Psoas muscle (tissue), 8 donors: ENCODE results near the gene MRNIP. TPM values are rescaled to one million over a fixed set of nuclear protein-coding genes. Genes with fewer than 3 reads are reported as not detected.

Experiments
- ATAC-seq, 4 donors: fragments of 200-7000 bp; cut with Tn5 transposase; one replicate each; pipeline ENCODE4 v1.9.1; 2020; ENCODE audit warnings: moderate library complexity in 3 of 4, mild to moderate bottlenecking in 2 of 4
- DNase-seq, 2 donors: peaks; one replicate each; pipeline ENCODE4 v3.0.0-alpha.2; 2020
- H3K27ac ChIP-seq: fragments of 200-600 bp; one replicate; pipeline ENCODE4 v1.8.0; 2022
- H3K27me3 ChIP-seq, 3 donors: fragments of 200-600 bp in 1 of 3; one replicate each; pipeline versions ENCODE4 v1.6.1 to v1.8.0; 2013 to 2022; ENCODE audit warnings: low read length in 2 of 3, mild to moderate bottlenecking in 2 of 3, moderate library complexity in 1 of 3; ENCODE audit not compliant: insufficient read depth in 3 of 3
- H3K36me3 ChIP-seq, 2 donors: fragments of 200-600 bp in 1 of 2; one replicate each; pipeline versions ENCODE4 v1.6.1 to v1.8.0; 2013 to 2022; ENCODE audit warnings: low read depth in 1 of 2, mild to moderate bottlenecking in 1 of 2, moderate library complexity in 1 of 2; ENCODE audit not compliant: insufficient read depth in 1 of 2
- H3K4me1 ChIP-seq: fragments of 200-600 bp; one replicate; pipeline ENCODE4 v1.8.0; 2022
- H3K4me3 ChIP-seq: fragments of 200-600 bp; one replicate; pipeline ENCODE4 v1.8.0; 2022; ENCODE audit warnings: mild to moderate bottlenecking
- H3K9me3 ChIP-seq: fragments of 200-600 bp; one replicate; pipeline ENCODE4 v1.8.0; 2022
- CTCF ChIP-seq: fragments of 200-600 bp; IDR thresholded peaks from one replicate; pipeline ENCODE4 v1.8.0; 2022; ENCODE audit warnings: antibody characterized with exemption
- WGBS, 3 donors: extraction: QIAGEN DNeasy Blood & Tissue Kit; methylation state at CpG; one replicate each; pipeline versions ENCODE4 v1.1.6 to v1.1.7; 2013; 5-methylcytosine and 5-hydroxymethylcytosine counted together
- intact Hi-C, 2 donors: fragments of 100-400 bp; cut with DNase I; formaldehyde crosslinking; loops; one replicate each; pipeline versions ENCODE4 v1.11.0 to v1.14.2; 2022
- polyA plus RNA-seq, 3 donors: library from polyadenylated mRNA; stranded (reverse); fragments of 200-250 nt; gene quantifications; one replicate each; pipeline ENCODE4 v1.2.3, GENCODE V29; 2013
- total RNA-seq, 4 donors: library from RNA; stranded (reverse); fragmentation: NEBNext Ultra II Directional in 2 of 4; extraction: Animal tissue kit (Norgen Biotek cat#: 25700) in 2 of 4; gene quantifications; one replicate each; pipeline versions ENCODE4 v1.2.1 to v1.2.4, GENCODE V29; 2021 to 2023
- donor health status: healthy with polysubstance abuse.
- donor health status: DM: no; HTN: no; CAD: no; lungs with moderate emphysema.
- donor health status: Bipolar disorder and iron deficiency.
- donor health status: healthy.
- donor health status: DM: yes; HTN: yes; CAD: no.
- donor health status: DM: no; HTN: no; CAD: no.
- donor health status: DM: no; HTN: no; CAD: no.
- donor health status: DM: yes; HTN: yes; CAD: no.

Gene MRNIP
- total and polyA plus RNA-seq, 7 donors: 2.1 to 30.4 (median 7.9) TPM

DNA sequence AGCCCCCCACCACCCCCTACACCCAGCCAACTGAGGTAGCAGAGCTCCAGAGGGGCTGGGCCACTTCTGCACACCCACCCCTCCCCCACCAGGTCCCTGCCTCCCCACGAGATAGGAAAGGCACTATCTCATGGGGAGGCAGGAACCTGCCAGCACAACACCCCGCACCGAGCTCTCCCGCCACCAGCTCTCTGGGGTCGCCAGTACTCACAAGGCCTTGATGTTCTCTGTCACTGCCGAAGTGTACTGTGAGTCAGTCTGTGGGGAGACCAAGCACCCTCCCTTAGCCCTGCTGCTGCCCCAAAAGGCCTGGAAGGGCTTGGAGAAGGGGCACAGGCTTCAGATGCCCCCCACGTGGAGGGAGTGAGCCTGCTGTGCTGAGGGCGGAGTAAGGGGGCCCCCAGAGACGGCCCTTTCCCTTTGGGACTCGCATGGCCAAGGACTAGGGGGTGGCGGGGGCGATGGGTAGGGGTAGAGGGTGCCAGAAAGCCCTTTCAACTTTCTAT lies 57.9 kb downstream of the MRNIP start:
- peaks cover 3 to 45% of the 10 kb centered on the region in 2 donors for H3K36me3 ChIP-seq
- no peaks in the 10 kb centered on the region for H3K27me3 ChIP-seq
- no peak for TF ChIP-seq CTCF
- H3K4me3 ChIP-seq: no peak overlapping the region
- DNase-seq (no peak), ATAC-seq (no peak)
- intact Hi-C loops: loop anchor here (5.0 to 10.0 kb wide), 4 partner anchors 57 to 294 kb away; partner anchors contain the start of genes TBC1D9B (in 2 of the 2) and MRNIP (in 1 of the 2)
- 85 to 86% (median 86%) methylated on average over 11 to 12 of the region's 12 CpGs for WGBS, 3 donors
- no peaks in the 10 kb centered on the region for H3K9me3 ChIP-seq
- H3K4me1 ChIP-seq: peaks cover 38% of the 10 kb centered on the region
- H3K27ac ChIP-seq: no peak overlapping the region

DNA sequence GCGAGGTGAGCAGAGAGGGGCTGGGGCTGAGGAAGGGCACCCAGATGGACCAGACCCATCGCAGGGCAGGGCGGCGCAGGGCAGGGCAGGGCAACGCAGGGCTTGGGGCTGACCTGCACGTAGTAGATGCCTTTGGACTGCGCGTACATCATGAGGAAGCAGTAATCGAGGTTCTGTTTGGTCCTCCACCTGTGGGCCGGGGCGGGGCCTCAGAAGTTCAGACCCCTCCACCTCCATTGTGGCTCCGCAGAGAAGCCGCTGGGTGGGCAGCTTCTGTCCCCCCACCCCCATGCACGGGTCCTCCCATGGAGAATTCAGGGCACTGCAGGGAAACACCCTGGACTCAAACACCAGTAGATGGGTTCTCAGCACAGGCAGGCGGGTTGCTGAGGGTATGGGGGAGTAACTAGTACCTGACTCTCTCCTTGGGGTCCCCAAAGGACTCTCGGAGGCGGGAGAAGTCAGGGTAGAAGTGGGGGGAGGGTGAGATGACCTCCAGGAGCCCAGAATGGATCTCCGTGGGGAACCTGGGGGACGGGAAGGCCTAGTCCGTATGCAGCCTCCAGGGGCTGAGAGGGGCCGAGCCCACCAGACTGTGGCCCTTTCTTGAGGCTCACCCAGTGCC lies 58.4 kb downstream of the MRNIP start:
- Histone ChIP-seq H3K36me3 (peaks cover 3 to 45% of the 10 kb centered on the region in 2 donors), H3K4me1 (peaks cover 40% of the 10 kb centered on the region), H3K27ac (no peak overlapping the region), H3K4me3 (no peak overlapping the region), H3K27me3 (no peaks in the 10 kb centered on the region), H3K9me3 (no peaks in the 10 kb centered on the region)
- WGBS, 3 donors: 92 to 94% (median 94%) methylated on average over 20 to 21 of the region's 21 CpGs
- intact Hi-C loops: loop anchor here (5.0 to 10.0 kb wide), 4 partner anchors 57 to 295 kb away; partner anchors contain the start of genes TBC1D9B (in 2 of the 2) and MRNIP (in 1 of the 2)
- no peak for TF ChIP-seq CTCF
- DNase-seq (no peak), ATAC-seq (no peak)

- no peak overlapping the region for H3K4me3 ChIP-seq
- ATAC-seq: no peak
- peaks cover 3 to 45% of the 10 kb centered on the region in 2 donors for H3K36me3 ChIP-seq
- H3K27me3 ChIP-seq: no peaks in the 10 kb centered on the region
- DNase-seq: no peak
- H3K27ac ChIP-seq: no peak overlapping the region
- H3K9me3 ChIP-seq: no peaks in the 10 kb centered on the region
- 90 to 93% (median 92%) methylated on average over 4 to 5 of the region's 5 CpGs for WGBS, 3 donors
- peaks cover 41% of the 10 kb centered on the region for H3K4me1 ChIP-seq
- intact Hi-C loops: no loop called here
- TF ChIP-seq CTCF: no peak
These were observed 59.0 kb downstream of the MRNIP start for GRCh38 chr5:179799644-179799973.

DNA sequence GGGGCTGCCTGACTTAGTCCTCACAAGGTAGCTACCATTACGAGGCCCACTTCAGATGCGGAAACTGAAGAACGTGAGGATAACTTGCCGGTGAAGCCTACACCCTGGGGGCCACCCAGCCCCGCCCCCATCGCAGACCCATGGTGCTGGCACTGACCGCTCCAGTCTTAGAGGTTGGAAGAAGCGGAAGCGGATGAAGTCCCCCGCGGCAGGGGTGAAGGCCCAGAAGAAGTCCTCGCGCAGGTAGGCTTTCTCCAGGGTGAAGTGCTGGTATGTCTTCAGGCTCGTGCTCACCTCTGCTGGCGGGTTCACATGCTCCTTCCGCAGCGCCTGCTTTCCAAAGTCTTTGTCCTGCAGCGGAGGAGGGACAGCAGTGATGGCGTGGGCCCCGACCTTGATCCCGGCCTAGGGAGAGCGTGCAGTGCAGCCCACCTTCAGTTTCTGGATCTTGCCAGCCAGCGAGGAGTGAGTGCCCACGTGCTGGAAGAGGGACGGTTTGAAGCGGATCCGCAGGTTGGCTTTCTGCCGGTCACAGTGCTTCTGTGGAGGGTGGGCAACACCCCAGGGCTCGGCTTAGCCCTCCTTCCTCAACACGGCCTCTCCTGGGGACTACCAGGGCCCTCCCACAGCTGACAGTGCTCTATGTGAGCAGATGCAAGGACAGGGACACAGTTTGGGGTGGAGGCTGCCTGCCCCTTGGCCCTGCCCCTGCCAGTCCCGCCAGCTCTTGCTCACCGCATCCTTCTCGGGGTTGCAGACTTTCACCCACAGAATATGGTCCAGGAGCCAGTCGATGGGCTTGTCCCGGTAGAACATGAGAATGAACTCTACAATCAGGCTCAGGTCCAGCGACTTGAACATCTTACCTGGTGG lies 59.6 kb downstream of the MRNIP start:
- peaks cover 35% of the 10 kb centered on the region for H3K4me1 ChIP-seq
- no peak for TF ChIP-seq CTCF
- intact Hi-C loops: no loop called here
- DNase-seq (no peak), ATAC-seq (no peak)
- no peak overlapping the region for H3K4me3 ChIP-seq
- H3K9me3 ChIP-seq: no peaks in the 10 kb centered on the region
- no peak overlapping the region for H3K27ac ChIP-seq
- peaks cover 3 to 45% of the 10 kb centered on the region in 2 donors for H3K36me3 ChIP-seq
- no peaks in the 10 kb centered on the region for H3K27me3 ChIP-seq
- WGBS, 3 donors: 94 to 97% (median 95%) methylated on average over 36 of the region's 36 CpGs
